Measurements from ENCODE around the gene KLHL17.

KLHL17 gene

DNA sequence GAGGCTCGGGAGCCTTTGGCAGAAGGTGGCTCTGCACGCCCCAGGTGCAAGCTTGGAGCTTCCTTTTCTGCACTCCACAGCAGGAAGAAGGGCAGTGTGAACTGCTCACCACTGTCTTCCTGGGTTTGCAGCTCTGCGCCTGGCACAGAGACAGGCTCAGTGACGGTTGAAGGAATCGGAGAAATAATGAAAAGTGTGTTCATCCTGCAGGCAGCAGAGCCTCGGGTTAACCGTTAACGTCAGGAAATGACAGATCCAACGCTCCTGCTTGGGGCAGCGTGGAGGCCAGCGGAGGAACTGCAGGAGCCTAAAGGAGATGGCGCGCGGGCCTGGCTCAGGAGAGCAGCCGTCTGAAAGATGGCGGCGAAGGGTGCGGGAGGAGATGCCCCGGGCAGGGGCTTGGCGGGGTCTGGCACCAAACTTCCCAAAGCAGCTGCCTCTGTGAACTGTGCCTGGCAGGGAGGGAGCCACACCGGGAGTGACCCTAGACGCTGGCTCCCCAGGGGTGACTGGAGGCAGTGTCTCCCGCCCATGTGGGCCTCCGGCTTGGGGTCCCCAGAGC lies 47.6 kb upstream of the KLHL17 start:
- Histone ChIP-seq H3K27me3 (ENCODE audit: insufficient read depth, low read length) (peaks cover 10% of the 10 kb centered on the region), H4K20me1 (ENCODE audit: insufficient read depth, low read length) (no peaks in the 10 kb centered on the region), H3F3A (ENCODE audit: insufficient read depth, low read length) (no peaks in the 10 kb centered on the region), H3K36me3 (ENCODE audit: insufficient read depth, low read length) (no peaks in the 10 kb centered on the region), H3K4me1 (ENCODE audit: insufficient read depth, low read length, severe bottlenecking) (no peaks in the 10 kb centered on the region), H3K4me3 (ENCODE audit: low read depth, low read length, poor library complexity, severe bottlenecking) (no peak overlapping the region), H3K9ac (ENCODE audit: low read length) (no peak overlapping the region), H3K9me3 (ENCODE audit: low read length) (no peaks in the 10 kb centered on the region), H3K79me2 (ENCODE audit: insufficient read depth, low read length) (no peaks in the 10 kb centered on the region), H3K27ac (ENCODE audit: low read depth, low read length, poor library complexity, severe bottlenecking) (no peak overlapping the region), H2AFZ (ENCODE audit: low read length) (no peak overlapping the region), H3K4me2 (ENCODE audit: low read length) (no peak overlapping the region), H3K9me2 (ENCODE audit: low read depth, low read length) (no peaks in the 10 kb centered on the region)
- TF ChIP-seq, protein P1, sequence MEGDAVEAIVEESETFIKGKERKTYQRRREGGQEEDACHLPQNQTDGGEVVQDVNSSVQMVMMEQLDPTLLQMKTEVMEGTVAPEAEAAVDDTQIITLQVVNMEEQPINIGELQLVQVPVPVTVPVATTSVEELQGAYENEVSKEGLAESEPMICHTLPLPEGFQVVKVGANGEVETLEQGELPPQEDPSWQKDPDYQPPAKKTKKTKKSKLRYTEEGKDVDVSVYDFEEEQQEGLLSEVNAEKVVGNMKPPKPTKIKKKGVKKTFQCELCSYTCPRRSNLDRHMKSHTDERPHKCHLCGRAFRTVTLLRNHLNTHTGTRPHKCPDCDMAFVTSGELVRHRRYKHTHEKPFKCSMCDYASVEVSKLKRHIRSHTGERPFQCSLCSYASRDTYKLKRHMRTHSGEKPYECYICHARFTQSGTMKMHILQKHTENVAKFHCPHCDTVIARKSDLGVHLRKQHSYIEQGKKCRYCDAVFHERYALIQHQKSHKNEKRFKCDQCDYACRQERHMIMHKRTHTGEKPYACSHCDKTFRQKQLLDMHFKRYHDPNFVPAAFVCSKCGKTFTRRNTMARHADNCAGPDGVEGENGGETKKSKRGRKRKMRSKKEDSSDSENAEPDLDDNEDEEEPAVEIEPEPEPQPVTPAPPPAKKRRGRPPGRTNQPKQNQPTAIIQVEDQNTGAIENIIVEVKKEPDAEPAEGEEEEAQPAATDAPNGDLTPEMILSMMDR (IDR thresholded peaks at IDR 0.05; ENCODE audit: low read length) = no peak
- no peak for TF ChIP-seq EZH2 (IDR thresholded peaks at IDR 0.05; ENCODE audit: borderline replicate concordance, low read length)

DNA sequence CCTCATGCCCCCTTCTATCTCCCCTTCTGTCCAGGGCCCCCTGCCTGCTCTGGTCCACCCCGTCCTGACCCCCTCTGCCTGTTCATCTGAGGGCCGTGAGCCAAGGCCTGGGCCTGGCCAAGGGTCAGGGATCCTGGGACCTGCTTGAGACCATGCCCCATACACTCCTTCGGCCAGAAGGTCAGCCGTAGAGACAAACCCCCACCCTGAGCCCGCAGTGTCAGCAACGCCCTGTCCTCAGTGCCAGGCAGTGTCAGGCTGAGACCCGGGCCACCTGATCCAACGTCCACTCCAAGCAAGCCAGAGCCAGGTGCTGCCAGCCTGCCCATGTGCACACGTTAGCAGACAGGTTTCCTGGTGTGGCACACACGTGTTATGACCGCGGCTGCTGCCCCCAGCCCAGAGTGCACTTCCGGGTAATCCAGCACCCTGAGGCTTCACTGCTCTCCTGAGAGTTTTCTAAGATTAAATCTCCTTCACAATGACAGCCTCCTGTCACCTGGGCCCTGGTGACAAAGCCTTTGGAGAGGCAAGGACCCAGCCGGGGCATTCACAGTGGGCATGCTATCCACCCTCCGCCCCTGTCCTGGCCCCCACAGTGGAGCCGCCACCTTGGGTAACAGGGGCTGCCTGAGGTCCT lies 46.8 kb upstream of the KLHL17 start:
- Histone ChIP-seq H3K36me3 (ENCODE audit: insufficient read depth, low read length) (no peaks in the 10 kb centered on the region), H3K79me2 (ENCODE audit: insufficient read depth, low read length) (no peaks in the 10 kb centered on the region), H3K9ac (ENCODE audit: low read length) (no peak overlapping the region), H3K4me1 (ENCODE audit: insufficient read depth, low read length, severe bottlenecking) (no peaks in the 10 kb centered on the region), H3K27ac (ENCODE audit: low read depth, low read length, poor library complexity, severe bottlenecking) (no peak overlapping the region), H3K4me3 (ENCODE audit: low read depth, low read length, poor library complexity, severe bottlenecking) (no peak overlapping the region), H3K27me3 (ENCODE audit: insufficient read depth, low read length) (peaks cover 18% of the 10 kb centered on the region), H3F3A (ENCODE audit: insufficient read depth, low read length) (no peaks in the 10 kb centered on the region), H2AFZ (ENCODE audit: low read length) (no peak overlapping the region), H3K9me3 (ENCODE audit: low read length) (no peaks in the 10 kb centered on the region), H3K4me2 (ENCODE audit: low read length) (no peak overlapping the region), H4K20me1 (ENCODE audit: insufficient read depth, low read length) (no peaks in the 10 kb centered on the region), H3K9me2 (ENCODE audit: low read depth, low read length) (no peaks in the 10 kb centered on the region)
- no peak for TF ChIP-seq EZH2 (IDR thresholded peaks at IDR 0.05; ENCODE audit: borderline replicate concordance, low read length)
- TF ChIP-seq, protein P1 (IDR thresholded peaks at IDR 0.05; ENCODE audit: low read length) = no peak

DNA sequence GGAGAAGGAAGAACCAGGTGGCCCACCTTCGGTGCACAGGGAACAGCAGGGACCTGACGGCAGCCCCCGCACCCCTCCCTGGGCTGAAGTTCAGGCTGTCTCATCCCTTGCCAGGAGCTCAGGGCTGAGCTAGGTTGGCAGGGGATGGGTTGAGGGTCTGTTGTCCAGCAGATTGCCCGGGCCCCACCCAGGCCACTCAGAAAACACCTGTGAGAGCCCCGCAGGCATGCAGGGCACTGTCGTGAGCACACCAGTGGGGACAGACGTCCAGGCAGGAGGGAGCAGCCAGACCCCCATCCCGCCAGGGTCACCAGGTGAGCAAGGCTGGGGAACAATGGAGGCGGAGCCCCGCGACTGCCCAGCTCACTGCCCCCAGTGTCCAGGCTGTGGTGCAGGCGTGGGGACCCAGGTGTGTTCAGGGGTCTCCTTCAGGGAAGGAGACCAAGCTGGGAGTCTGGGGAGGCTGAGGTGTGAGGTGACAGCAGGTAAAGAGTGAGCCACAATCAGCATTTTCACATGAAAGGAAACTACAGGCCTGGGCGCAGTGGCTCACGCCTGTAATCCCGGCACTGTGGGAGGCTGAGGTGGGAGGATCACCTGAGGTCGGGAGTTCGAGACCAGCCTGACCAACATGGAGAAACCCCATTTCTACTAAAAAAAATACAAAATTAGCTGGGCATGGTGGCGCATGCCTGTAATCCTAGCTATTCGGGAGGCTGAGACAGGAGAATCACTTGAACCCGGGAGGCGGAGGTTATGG lies 46.1 kb upstream of the KLHL17 start:
- Histone ChIP-seq H3K27ac (ENCODE audit: low read depth, low read length, poor library complexity, severe bottlenecking) (no peak overlapping the region), H3K9ac (ENCODE audit: low read length) (no peak overlapping the region), H3K4me1 (ENCODE audit: insufficient read depth, low read length, severe bottlenecking) (no peaks in the 10 kb centered on the region), H3F3A (ENCODE audit: insufficient read depth, low read length) (no peaks in the 10 kb centered on the region), H3K36me3 (ENCODE audit: insufficient read depth, low read length) (no peaks in the 10 kb centered on the region), H4K20me1 (ENCODE audit: insufficient read depth, low read length) (no peaks in the 10 kb centered on the region), H3K27me3 (ENCODE audit: insufficient read depth, low read length) (peaks cover 21% of the 10 kb centered on the region), H3K9me3 (ENCODE audit: low read length) (no peaks in the 10 kb centered on the region), H3K9me2 (ENCODE audit: low read depth, low read length) (no peaks in the 10 kb centered on the region), H3K4me2 (ENCODE audit: low read length) (no peak overlapping the region), H3K4me3 (ENCODE audit: low read depth, low read length, poor library complexity, severe bottlenecking) (no peak overlapping the region), H2AFZ (ENCODE audit: low read length) (no peak overlapping the region), H3K79me2 (ENCODE audit: insufficient read depth, low read length) (no peaks in the 10 kb centered on the region)
- TF ChIP-seq EZH2 (IDR thresholded peaks at IDR 0.05; ENCODE audit: borderline replicate concordance, low read length) = no peak
- TF ChIP-seq, protein P1 (IDR thresholded peaks at IDR 0.05; ENCODE audit: low read length) = no peak
